ENCODE data around the gene C8G. TPM values are rescaled to one million over a fixed set of nuclear protein-coding genes. Genes with fewer than 3 reads are reported as not detected.

Gene C8G
- total and polyA plus RNA-seq, 9 of the 15 experiments (the other 6 are each of a cell fraction or from before 2014, with no cell fraction given) = 0.35 to 5.9 (median 2.7) TPM; not detected in 2

DNA sequence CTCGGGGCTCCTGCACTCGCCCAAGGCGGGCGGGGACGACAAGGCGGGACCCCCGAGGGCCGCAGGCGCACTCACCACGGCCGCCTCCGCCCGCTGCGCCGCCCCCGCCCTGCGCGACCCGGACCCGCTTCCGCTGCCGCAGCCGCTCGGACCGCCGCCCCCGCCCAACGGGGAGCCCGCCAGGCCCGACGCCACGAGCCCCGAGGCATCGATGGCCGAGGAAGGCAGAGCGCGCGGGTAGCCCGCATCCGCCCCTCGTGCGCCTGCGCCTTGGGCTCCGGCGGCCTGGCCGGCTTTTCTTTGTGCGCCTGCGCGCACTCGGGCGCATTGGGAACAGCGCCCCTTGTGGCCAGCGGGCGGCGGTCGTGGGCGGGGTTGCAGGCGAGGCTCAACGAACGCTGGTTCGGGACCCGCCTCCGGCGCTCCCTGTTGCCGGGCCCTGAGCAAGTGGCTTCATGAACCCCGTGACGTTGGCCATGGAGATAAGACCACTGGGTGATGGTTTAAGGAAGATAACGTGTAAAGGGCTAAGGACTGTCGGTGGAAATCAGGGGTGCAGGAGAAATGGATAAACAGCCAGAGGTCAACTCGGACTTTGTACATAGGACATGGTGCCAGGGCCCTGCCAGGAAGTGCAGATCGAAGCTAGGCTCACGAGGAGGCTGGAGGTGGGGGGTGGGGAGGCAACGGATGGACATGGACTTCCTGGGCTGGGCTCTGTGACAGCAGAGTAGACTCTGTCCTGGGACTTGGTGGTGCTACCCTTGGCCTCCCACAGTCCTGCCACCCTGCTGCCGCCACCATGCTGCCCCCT lies at the start of gene C8G, which contains the start of gene FBXW5 (continued):
- TF ChIP-seq ZNF431 (CRISPR knock-in tag; IDR thresholded peaks at IDR 0.05) = 0 out of 2 replicates have a peak, but pooled peaks have one; percentile 36
- peak; percentile 60; the same call in 1 of the 2 replicates for TF ChIP-seq CBX1 (IDR thresholded peaks at IDR 0.05; ENCODE audit: low read depth)
- peak; percentile 90 for TF ChIP-seq ETV5 (CRISPR knock-in tag; IDR thresholded peaks at IDR 0.05; ENCODE audit: low read depth)
- TF ChIP-seq, protein P1, sequence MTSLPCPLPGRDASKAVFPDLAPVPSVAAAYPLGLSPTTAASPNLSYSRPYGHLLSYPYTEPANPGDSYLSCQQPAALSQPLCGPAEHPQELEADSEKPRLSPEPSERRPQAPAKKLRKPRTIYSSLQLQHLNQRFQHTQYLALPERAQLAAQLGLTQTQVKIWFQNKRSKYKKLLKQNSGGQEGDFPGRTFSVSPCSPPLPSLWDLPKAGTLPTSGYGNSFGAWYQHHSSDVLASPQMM (CRISPR knock-in tag; IDR thresholded peaks at IDR 0.05) = no peak
- TF ChIP-seq, protein P2, sequence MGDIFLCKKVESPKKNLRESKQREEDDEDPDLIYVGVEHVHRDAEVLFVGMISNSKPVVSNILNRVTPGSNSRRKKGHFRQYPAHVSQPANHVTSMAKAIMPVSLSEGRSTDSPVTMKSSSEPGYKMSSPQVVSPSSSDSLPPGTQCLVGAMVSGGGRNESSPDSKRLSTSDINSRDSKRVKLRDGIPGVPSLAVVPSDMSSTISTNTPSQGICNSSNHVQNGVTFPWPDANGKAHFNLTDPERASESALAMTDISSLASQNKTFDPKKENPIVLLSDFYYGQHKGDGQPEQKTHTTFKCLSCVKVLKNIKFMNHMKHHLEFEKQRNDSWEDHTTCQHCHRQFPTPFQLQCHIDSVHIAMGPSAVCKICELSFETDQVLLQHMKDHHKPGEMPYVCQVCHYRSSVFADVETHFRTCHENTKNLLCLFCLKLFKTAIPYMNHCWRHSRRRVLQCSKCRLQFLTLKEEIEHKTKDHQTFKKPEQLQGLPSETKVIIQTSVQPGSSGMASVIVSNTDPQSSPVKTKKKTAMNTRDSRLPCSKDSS (IDR thresholded peaks at IDR 0.05; ENCODE audit: low read depth, partially characterized antibody) = no peak
- TF ChIP-seq TGIF2 (CRISPR knock-in tag; IDR thresholded peaks at IDR 0.05) = no peak
- peak; percentile 63 for TF ChIP-seq BHLHE40 (IDR thresholded peaks at IDR 0.05; ENCODE audit: low read length)
- no peak for TF ChIP-seq HOMEZ (CRISPR knock-in tag; IDR thresholded peaks at IDR 0.05)
- TF ChIP-seq ZNF583 (CRISPR knock-in tag; IDR thresholded peaks at IDR 0.05) = no peak
- TF ChIP-seq ATF1 (CRISPR knock-in tag; IDR thresholded peaks at IDR 0.05) = 0 out of 2 replicates have a peak, but pooled peaks have one; percentile 5
- peak; percentile 94 for TF ChIP-seq ATF1 (tag; IDR thresholded peaks at IDR 0.05)
- TF ChIP-seq, protein P3, sequence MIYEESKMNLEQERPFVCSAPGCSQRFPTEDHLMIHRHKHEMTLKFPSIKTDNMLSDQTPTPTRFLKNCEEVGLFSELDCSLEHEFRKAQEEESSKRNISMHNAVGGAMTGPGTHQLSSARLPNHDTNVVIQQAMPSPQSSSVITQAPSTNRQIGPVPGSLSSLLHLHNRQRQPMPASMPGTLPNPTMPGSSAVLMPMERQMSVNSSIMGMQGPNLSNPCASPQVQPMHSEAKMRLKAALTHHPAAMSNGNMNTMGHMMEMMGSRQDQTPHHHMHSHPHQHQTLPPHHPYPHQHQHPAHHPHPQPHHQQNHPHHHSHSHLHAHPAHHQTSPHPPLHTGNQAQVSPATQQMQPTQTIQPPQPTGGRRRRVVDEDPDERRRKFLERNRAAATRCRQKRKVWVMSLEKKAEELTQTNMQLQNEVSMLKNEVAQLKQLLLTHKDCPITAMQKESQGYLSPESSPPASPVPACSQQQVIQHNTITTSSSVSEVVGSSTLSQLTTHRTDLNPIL (CRISPR knock-in tag; IDR thresholded peaks at IDR 0.05) = no peak
- no peak for TF ChIP-seq PRPF4 (IDR thresholded peaks at IDR 0.05; ENCODE audit: insufficient read depth, low read depth, low read length, poor library complexity, severe bottlenecking)
- TF ChIP-seq LARP7 (IDR thresholded peaks at IDR 0.05) = no peak
- no peak for TF ChIP-seq HDAC3 (IDR thresholded peaks at IDR 0.05; ENCODE audit: borderline replicate concordance, partially characterized antibody)
- TF ChIP-seq RUNX1 (IDR thresholded peaks at IDR 0.05; ENCODE audit: low read depth) = no peak
- peak; percentile 59 for TF ChIP-seq EP300 (IDR thresholded peaks at IDR 0.05; ENCODE audit: low read length)
- peak; percentile 61 for TF ChIP-seq FIP1L1 (IDR thresholded peaks at IDR 0.05; ENCODE audit: low read depth, low read length, poor library complexity, severe bottlenecking)
- TF ChIP-seq THAP7 (CRISPR knock-in tag; IDR thresholded peaks at IDR 0.05) = no peak
- TF ChIP-seq ARNT (IDR thresholded peaks at IDR 0.05) = no peak
- no peak for TF ChIP-seq ZFP30 (CRISPR knock-in tag; IDR thresholded peaks at IDR 0.05; ENCODE audit: borderline replicate concordance)
